Liver (tissue), 3 donors: ENCODE results near the gene PEX6.

Experiments used
- ATF3 ChIP-seq: IDR thresholded peaks from 2 replicates; pipeline ENCODE4 v1.6.1; 2016; ENCODE audit warnings: antibody characterized with exemption
- CTCF ChIP-seq: fragments of 150-350 bp; IDR thresholded peaks from 2 replicates; pipeline ENCODE4 v1.5.1; 2017; ENCODE audit warnings: improper control_type of control experiment, low read depth, low read length; ENCODE audit not compliant: missing input control
- REST ChIP-seq: IDR thresholded peaks from 2 replicates; pipeline ENCODE4 v1.6.1; 2016; ENCODE audit warnings: antibody characterized with exemption, mild to moderate bottlenecking
- donor health status: healthy.
- donor health status: healthy.

GRCh38 chr6:43007126-43007525 lies 28.1 kb upstream of the PEX6 start:
- no peak for TF ChIP-seq ATF3
- no peak for TF ChIP-seq CTCF
- no peak for TF ChIP-seq REST
